Pancreas (tissue), 10 donors: ENCODE data around the gene CTAG1B. TPM values are rescaled to one million over a fixed set of nuclear protein-coding genes. Genes with fewer than 3 reads are reported as not detected.
A peak's percentile ranks its signal among the peaks of the same experiment; 100 is the strongest.

Experiments
- ATAC-seq, 4 donors: fragments of 200-7000 bp; cut with Tn5 transposase; one replicate each; pipeline versions ENCODE4 v1.8.0 to v1.9.1; 2020; ENCODE audit warnings: mild to moderate bottlenecking in 4 of 4, moderate library complexity in 4 of 4
- DNase-seq, 6 donors: peaks; one replicate each; pipeline ENCODE4 v3.0.0-alpha.2; 2020
- FAIRE-seq: peaks from 2 replicates; lab custom pipeline; 2012; peaks lifted over from hg19 to GRCh38; lab: Jason Lieb, UNC
- H3K27ac ChIP-seq, 4 donors: fragments of 200-600 bp; sonication (generic); 1 replicate in 3 of 4; 2 replicates in 1 of 4; pipeline versions ENCODE4 v1.5.0 to v1.8.0; 2020
- H3K27me3 ChIP-seq, 4 donors: fragments of 200-600 bp; one replicate each; pipeline ENCODE4 v1.8.0; 2021
- H3K36me3 ChIP-seq, 3 donors: fragments of 200-600 bp; sonication (generic) in 1 of 3; one replicate each; pipeline versions ENCODE4 v1.5.0 to v1.8.0; 2020 to 2021
- H3K4me1 ChIP-seq, 3 donors: fragments of 200-600 bp; one replicate each; pipeline ENCODE4 v1.8.0; 2021
- H3K4me3 ChIP-seq, 4 donors: fragments of 200-600 bp; sonication (generic) in 2 of 4; one replicate each; pipeline versions ENCODE4 v1.5.0 to v1.8.0; 2020 to 2021
- H3K9me3 ChIP-seq, 4 donors: fragments of 200-600 bp; one replicate each; pipeline ENCODE4 v1.8.0; 2021
- WGBS, 2 donors: extraction: QIAGEN DNeasy Blood & Tissue Kit; methylation state at CpG; one replicate each; pipeline ENCODE4 v1.1.7; 2013; 5-methylcytosine and 5-hydroxymethylcytosine counted together
- intact Hi-C, 3 donors: fragments of 100-400 bp; cut with DNase I; formaldehyde crosslinking; loops; one replicate each; pipeline versions ENCODE4 v1.11.1 to v1.14.2; 2022
- polyA plus RNA-seq, 2 donors: library from polyadenylated mRNA; stranded (reverse); fragments of 200-250 nt; gene quantifications; one replicate each; pipeline ENCODE4 v1.2.3, GENCODE V29; 2013
- total RNA-seq, 6 donors: library from RNA; stranded (reverse); fragmentation: NEBNext Ultra II Directional in 4 of 6; extraction: Animal tissue kit (Norgen Biotek cat#: 25700) in 4 of 6; gene quantifications; one replicate each; pipeline versions ENCODE4 v1.2.1 to v1.2.4, GENCODE V29; 2021 to 2023
- TF ChIP-seq, protein P1 (sequence below), 4 donors: fragments of 200-600 bp; sonication (generic) in 3 of 4; IDR thresholded peaks; one replicate each; pipeline versions ENCODE4 v1.5.0 to v1.8.0; 2021; ENCODE audit warnings: antibody characterized with exemption in 4 of 4
- donor health status: healthy with polysubstance abuse.
- donor health status: DM: no; HTN: no; CAD: no; lungs with moderate emphysema.
- donor health status: DM: no; HTN: no; CAD: no.
- donor health status: control.
- donor health status: control.
- donor health status: Bipolar disorder and iron deficiency.
- donor health status: DM: yes; HTN: yes; CAD: no.
- donor health status: DM: no; HTN: no; CAD: no.
- donor health status: DM: no; HTN: no; CAD: no.
- donor health status: DM: yes; HTN: yes; CAD: no.

CTAG1B gene
- total and polyA plus RNA-seq, 8 donors, result not detected

- Histone ChIP-seq H3K27ac (no peak overlapping the region), H3K9me3 (no peaks in the 10 kb centered on the region), H3K4me3 (no peak overlapping the region), H3K27me3 (peaks cover 0 to 4% (median 0%) of the 10 kb centered on the region in 4 donors), H3K4me1 (no peaks in the 10 kb centered on the region), H3K36me3 (no peaks in the 10 kb centered on the region)
- ATAC-seq, result no peak
- TF ChIP-seq, protein P1, sequence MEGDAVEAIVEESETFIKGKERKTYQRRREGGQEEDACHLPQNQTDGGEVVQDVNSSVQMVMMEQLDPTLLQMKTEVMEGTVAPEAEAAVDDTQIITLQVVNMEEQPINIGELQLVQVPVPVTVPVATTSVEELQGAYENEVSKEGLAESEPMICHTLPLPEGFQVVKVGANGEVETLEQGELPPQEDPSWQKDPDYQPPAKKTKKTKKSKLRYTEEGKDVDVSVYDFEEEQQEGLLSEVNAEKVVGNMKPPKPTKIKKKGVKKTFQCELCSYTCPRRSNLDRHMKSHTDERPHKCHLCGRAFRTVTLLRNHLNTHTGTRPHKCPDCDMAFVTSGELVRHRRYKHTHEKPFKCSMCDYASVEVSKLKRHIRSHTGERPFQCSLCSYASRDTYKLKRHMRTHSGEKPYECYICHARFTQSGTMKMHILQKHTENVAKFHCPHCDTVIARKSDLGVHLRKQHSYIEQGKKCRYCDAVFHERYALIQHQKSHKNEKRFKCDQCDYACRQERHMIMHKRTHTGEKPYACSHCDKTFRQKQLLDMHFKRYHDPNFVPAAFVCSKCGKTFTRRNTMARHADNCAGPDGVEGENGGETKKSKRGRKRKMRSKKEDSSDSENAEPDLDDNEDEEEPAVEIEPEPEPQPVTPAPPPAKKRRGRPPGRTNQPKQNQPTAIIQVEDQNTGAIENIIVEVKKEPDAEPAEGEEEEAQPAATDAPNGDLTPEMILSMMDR (IDR thresholded peaks at IDR 0.05), result no peak
- intact Hi-C loops, result no loop called here
- DNase-seq, result peak in 1 of 6 donors; percentile 36
- FAIRE-seq, result no peak
- WGBS, 2 donors, result 87 to 90% methylated on average over 14 of the region's 14 CpGs
Observed at GRCh38 chrX:154599531-154599930, 19.6 kb downstream of the CTAG1B start.

GRCh38 chrX:154598656-154599055 is 20.4 kb downstream of the CTAG1B start:
- no peak for DNase-seq
- WGBS, 2 donors, result 79 to 81% methylated on average over 8 of the region's 8 CpGs
- Histone ChIP-seq H3K27ac (no peak overlapping the region), H3K9me3 (no peaks in the 10 kb centered on the region), H3K4me1 (no peaks in the 10 kb centered on the region), H3K4me3 (no peak overlapping the region), H3K27me3 (peaks cover 0 to 4% (median 0%) of the 10 kb centered on the region in 4 donors), H3K36me3 (no peaks in the 10 kb centered on the region)
- no peak for ATAC-seq
- TF ChIP-seq, protein P1 (IDR thresholded peaks at IDR 0.05), result no peak
- intact Hi-C loops, result no loop called here
- no peak for FAIRE-seq

GRCh38 chrX:154597221-154597620 is 21.9 kb downstream of the CTAG1B start:
- Histone ChIP-seq H3K4me3 (no peak overlapping the region), H3K4me1 (no peaks in the 10 kb centered on the region), H3K36me3 (no peaks in the 10 kb centered on the region), H3K27me3 (peaks cover 0 to 4% (median 0%) of the 10 kb centered on the region in 4 donors), H3K9me3 (no peaks in the 10 kb centered on the region), H3K27ac (no peak overlapping the region)
- no peak for ATAC-seq
- intact Hi-C loops, result no loop called here
- WGBS, 2 donors, result 80% methylated on average over 12 of the region's 12 CpGs
- no peak for FAIRE-seq
- TF ChIP-seq, protein P1 (IDR thresholded peaks at IDR 0.05), result no peak
- no peak for DNase-seq

- peak; percentile 15 to 66 (median 44) for ATAC-seq
- no peak overlapping the region for H3K27ac ChIP-seq
- H3K27me3 ChIP-seq, result peaks cover 0 to 4% (median 0%) of the 10 kb centered on the region in 4 donors
- FAIRE-seq, result no peak
- intact Hi-C loops, result no loop called here
- H3K36me3 ChIP-seq, result no peaks in the 10 kb centered on the region
- DNase-seq, result peak in 3 of 6 donors; percentile 23 to 35 (median 30)
- H3K9me3 ChIP-seq, result no peaks in the 10 kb centered on the region
- no peaks in the 10 kb centered on the region for H3K4me1 ChIP-seq
- WGBS, 2 donors, result 4 to 6% methylated on average over 3 of the region's 3 CpGs
- TF ChIP-seq, protein P1 (IDR thresholded peaks at IDR 0.05), result no peak
- H3K4me3 ChIP-seq, result no peak overlapping the region
Observed at GRCh38 chrX:154596290-154596929, 22.7 kb downstream of the CTAG1B start.

GRCh38 chrX:154595559-154596249 is 23.4 kb downstream of the CTAG1B start:
- no peak for ATAC-seq
- Histone ChIP-seq H3K4me3 (no peak overlapping the region), H3K27me3 (peaks cover 0 to 4% (median 0%) of the 10 kb centered on the region in 4 donors), H3K36me3 (no peaks in the 10 kb centered on the region), H3K9me3 (no peaks in the 10 kb centered on the region), H3K4me1 (no peaks in the 10 kb centered on the region), H3K27ac (no peak overlapping the region)
- intact Hi-C loops, result no loop called here
- no peak for FAIRE-seq
- WGBS, 2 donors, result 37 to 44% methylated on average over 2 of the region's 2 CpGs
- TF ChIP-seq, protein P1 (IDR thresholded peaks at IDR 0.05), result no peak
- DNase-seq, result no peak
